Neutrophil (primary cell): ENCODE measurements around the gene UBE3C.

ENCODE experiments used
- H3K27ac ChIP-seq: fragments of 200-600 bp; sonication (generic); 2 replicates; pipeline ENCODE4 v1.5.1; 2016; ENCODE audit warnings: mild to moderate bottlenecking, moderate library complexity
- H3K27me3 ChIP-seq: fragments of 200-600 bp; sonication (generic); 2 replicates; pipeline ENCODE4 v1.6.0; 2016; ENCODE audit warnings: mild to moderate bottlenecking
- H3K36me3 ChIP-seq: fragments of 200-600 bp; sonication (generic); 2 replicates; pipeline ENCODE4 v1.5.1; 2017
- H3K4me1 ChIP-seq, 2 experiments: fragments of 200-600 bp in 1 of 2; sonication (generic) in 1 of 2; 1 replicate in 1 of 2; 2 replicates in 1 of 2; pipeline versions ENCODE4 v1.5.1 to v1.6.1; 2013 to 2016; ENCODE audit warnings: low read depth in 1 of 2, low read length in 1 of 2, mild to moderate bottlenecking in 1 of 2, moderate library complexity in 1 of 2; ENCODE audit not compliant: control insufficient read depth in 1 of 2, insufficient read depth in 1 of 2
- H3K4me3 ChIP-seq, 2 experiments: fragments of 200-600 bp in 1 of 2; sonication (generic) in 1 of 2; 1 replicate in 1 of 2; 2 replicates in 1 of 2; pipeline ENCODE4 v1.5.1; 2013 to 2016; ENCODE audit warnings: low read depth in 1 of 2, low read length in 1 of 2, mild to moderate bottlenecking in 1 of 2, moderate library complexity in 1 of 2
- H3K9me3 ChIP-seq: fragments of 200-600 bp; sonication (generic); 2 replicates; pipeline ENCODE4 v1.5.1; 2016
- TF ChIP-seq, protein P1 (sequence below): fragments of 200-600 bp; sonication (generic); IDR thresholded peaks from 2 replicates; pipeline ENCODE4 v1.5.1; 2016; ENCODE audit warnings: antibody characterized with exemption

The UBE3C gene

DNA sequence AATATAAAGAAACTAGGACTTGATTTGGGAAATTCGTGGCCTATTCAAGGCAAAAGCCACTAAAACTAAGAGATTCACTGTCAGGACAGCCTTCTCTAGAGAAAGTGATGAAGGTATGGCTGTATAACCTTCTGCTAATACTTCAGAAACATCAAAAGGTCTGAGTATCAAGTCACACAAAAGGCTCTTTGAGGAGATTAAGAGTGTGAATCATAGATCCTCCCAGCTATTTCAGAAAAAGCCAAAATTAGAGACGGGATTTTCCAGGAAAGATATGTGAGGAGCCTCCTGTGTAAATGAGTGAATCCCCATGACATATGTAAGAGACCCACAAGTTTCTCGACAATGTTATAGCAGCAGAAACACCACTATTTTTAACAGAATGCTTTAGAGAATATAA, 56.2 kb downstream of the UBE3C start:
- H3K27me3 ChIP-seq: no peaks in the 10 kb centered on the region
- TF ChIP-seq, protein P1, sequence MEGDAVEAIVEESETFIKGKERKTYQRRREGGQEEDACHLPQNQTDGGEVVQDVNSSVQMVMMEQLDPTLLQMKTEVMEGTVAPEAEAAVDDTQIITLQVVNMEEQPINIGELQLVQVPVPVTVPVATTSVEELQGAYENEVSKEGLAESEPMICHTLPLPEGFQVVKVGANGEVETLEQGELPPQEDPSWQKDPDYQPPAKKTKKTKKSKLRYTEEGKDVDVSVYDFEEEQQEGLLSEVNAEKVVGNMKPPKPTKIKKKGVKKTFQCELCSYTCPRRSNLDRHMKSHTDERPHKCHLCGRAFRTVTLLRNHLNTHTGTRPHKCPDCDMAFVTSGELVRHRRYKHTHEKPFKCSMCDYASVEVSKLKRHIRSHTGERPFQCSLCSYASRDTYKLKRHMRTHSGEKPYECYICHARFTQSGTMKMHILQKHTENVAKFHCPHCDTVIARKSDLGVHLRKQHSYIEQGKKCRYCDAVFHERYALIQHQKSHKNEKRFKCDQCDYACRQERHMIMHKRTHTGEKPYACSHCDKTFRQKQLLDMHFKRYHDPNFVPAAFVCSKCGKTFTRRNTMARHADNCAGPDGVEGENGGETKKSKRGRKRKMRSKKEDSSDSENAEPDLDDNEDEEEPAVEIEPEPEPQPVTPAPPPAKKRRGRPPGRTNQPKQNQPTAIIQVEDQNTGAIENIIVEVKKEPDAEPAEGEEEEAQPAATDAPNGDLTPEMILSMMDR: no peak
- H3K36me3 ChIP-seq: peaks cover 80% of the 10 kb centered on the region
- H3K27ac ChIP-seq: no peak overlapping the region
- no peaks in the 10 kb centered on the region for H3K9me3 ChIP-seq
- no peaks in the 10 kb centered on the region for H3K4me1 ChIP-seq
- no peak overlapping the region for H3K4me3 ChIP-seq

GRCh38 chr7:157195868-157196267, 57.1 kb downstream of the UBE3C start:
- no peaks in the 10 kb centered on the region for H3K4me1 ChIP-seq
- TF ChIP-seq, protein P1: no peak
- H3K36me3 ChIP-seq: peaks cover 72% of the 10 kb centered on the region
- no peak overlapping the region for H3K27ac ChIP-seq
- no peaks in the 10 kb centered on the region for H3K9me3 ChIP-seq
- no peak overlapping the region for H3K4me3 ChIP-seq
- no peaks in the 10 kb centered on the region for H3K27me3 ChIP-seq

- Histone ChIP-seq H3K36me3 (peaks cover 68% of the 10 kb centered on the region), H3K27me3 (no peaks in the 10 kb centered on the region), H3K9me3 (no peaks in the 10 kb centered on the region), H3K4me3 (no peak overlapping the region), H3K4me1 (no peaks in the 10 kb centered on the region), H3K27ac (no peak overlapping the region)
- TF ChIP-seq, protein P1: no peak
Measured at GRCh38 chr7:157204134-157204533, 65.4 kb downstream of the UBE3C start.

- Histone ChIP-seq H3K27ac (no peak overlapping the region), H3K4me1 (no peaks in the 10 kb centered on the region), H3K4me3 (no peak overlapping the region), H3K36me3 (peaks cover 78% of the 10 kb centered on the region), H3K27me3 (no peaks in the 10 kb centered on the region), H3K9me3 (no peaks in the 10 kb centered on the region)
- TF ChIP-seq, protein P1: no peak
Measured at GRCh38 chr7:157205438-157205837, 66.7 kb downstream of the UBE3C start.

DNA sequence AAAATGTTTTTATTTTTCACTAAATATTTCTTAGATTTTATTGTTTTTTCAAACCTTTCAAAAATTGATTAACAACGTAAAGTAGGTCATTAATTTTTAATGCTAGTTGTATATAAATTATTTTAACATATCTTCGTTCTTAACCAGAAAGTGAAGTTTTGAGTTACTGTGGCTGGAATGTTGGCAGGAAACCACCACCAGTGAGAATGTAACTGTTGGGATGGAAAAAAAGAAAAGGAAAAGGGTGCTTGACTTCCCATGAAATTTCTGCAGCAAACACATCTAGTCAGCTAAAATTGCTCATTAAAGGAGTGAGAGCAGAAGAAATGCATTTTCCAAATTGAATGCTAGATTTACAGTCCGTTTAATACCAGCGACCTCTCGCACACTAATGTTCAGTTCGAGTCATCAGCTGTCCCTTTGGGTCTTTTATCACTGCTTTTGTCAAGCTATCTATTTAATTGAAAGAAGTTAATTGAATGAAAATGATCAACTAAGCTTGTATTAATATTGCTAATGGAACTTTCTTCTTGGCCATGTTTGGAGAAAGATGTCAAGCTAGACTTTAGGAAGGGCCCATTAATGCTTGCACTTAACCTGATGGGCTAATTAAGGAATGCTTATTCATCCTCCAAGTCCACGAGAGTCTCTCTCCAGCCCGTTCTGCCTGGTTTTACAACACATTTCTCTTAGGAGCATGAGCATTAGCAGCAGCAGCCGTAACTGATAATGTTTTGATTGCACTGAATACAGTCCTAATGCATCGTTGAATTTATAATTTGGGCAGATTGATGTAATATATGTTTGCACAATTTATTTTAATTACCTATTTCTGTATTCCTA, 70.1 kb downstream of the UBE3C start:
- TF ChIP-seq, protein P1: no peak
- no peaks in the 10 kb centered on the region for H3K27me3 ChIP-seq
- peaks cover 79% of the 10 kb centered on the region for H3K36me3 ChIP-seq
- H3K4me1 ChIP-seq: no peaks in the 10 kb centered on the region
- H3K4me3 ChIP-seq: no peak overlapping the region
- no peaks in the 10 kb centered on the region for H3K9me3 ChIP-seq
- no peak overlapping the region for H3K27ac ChIP-seq
